ENCODE results near the gene PRMT1. TPM values are rescaled to one million over a fixed set of nuclear protein-coding genes. Genes with fewer than 3 reads are reported as not detected.

Gene PRMT1
- total and polyA plus RNA-seq, 2 of the 13 experiments (the other 11 are each of a cell fraction or from before 2014, with no cell fraction given): 324 to 374 TPM

DNA sequence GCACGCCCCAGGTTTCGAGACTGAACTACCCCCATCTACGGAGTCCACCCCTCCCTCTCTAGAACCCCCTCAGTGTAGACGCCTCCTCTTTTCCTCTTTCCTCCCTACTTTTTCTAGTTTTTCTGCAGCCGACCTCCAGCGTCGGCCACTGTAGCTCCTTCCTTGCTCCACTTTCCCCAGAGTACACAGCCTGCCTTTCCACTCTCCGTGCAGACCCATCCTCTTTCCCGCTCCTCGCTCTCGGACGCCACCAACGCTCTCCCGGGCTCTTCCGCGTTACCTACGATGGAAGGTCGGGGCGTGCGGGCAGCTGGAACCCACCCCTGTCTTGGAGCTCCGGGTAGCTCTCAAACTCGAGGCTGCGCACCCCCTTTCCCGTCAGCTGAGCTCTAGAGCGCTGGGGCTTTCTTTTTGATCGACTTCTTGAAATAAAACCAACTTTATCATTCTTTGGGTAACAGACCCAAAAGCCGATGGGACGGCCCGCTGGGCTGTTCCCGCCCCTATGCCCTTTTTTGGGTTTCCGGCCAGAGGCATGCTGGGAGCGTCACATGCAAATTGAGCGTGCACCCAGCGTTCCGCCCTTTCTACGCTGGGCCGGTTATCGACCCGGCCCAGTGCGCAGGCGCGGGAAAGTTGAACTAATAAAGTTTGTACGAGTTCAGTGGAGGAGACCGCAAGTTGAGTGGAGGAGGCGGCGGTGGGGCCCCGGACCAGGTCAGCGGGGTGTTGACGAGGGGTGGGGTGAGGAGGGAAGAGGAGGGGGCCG, 11.5 kb upstream of the PRMT1 start, which contains the start of the genes BCL2L12 and IRF3 (continued):
- TF ChIP-seq ZBTB4 (CRISPR knock-in tag; IDR thresholded peaks at IDR 0.05; ENCODE audit: borderline replicate concordance) (no peak), ZNF484 (CRISPR knock-in tag; IDR thresholded peaks at IDR 0.05; ENCODE audit: borderline replicate concordance, low read depth) (no peak), ZBTB8A (CRISPR knock-in tag; IDR thresholded peaks at IDR 0.05; ENCODE audit: borderline replicate concordance, low read depth) (peak; percentile 47; the same call in 1 of the 2 replicates), SALL2 (CRISPR knock-in tag; IDR thresholded peaks at IDR 0.05) (no peak; the same call in 1 of the 2 replicates), DR1 (CRISPR knock-in tag; IDR thresholded peaks at IDR 0.05) (no peak; the same call in 1 of the 2 replicates), THAP11 (CRISPR knock-in tag; IDR thresholded peaks at IDR 0.05) (peak; percentile 91), ERF (CRISPR knock-in tag; IDR thresholded peaks at IDR 0.05) (peak; percentile 34; the same call in 1 of the 2 replicates), CC2D1A (CRISPR knock-in tag; IDR thresholded peaks at IDR 0.05) (no peak), ATM (IDR thresholded peaks at IDR 0.05; ENCODE audit: borderline replicate concordance) (no peak), TBX3 (IDR thresholded peaks at IDR 0.05; ENCODE audit: borderline replicate concordance) (no peak), ATRX (CRISPR knock-in tag; IDR thresholded peaks at IDR 0.05; ENCODE audit: borderline replicate concordance) (no peak), HNRNPH1 (optimal IDR thresholded peaks at IDR 0.05; ENCODE audit: low read depth, low read length) (no peak)
- TF ChIP-seq, protein P1, sequence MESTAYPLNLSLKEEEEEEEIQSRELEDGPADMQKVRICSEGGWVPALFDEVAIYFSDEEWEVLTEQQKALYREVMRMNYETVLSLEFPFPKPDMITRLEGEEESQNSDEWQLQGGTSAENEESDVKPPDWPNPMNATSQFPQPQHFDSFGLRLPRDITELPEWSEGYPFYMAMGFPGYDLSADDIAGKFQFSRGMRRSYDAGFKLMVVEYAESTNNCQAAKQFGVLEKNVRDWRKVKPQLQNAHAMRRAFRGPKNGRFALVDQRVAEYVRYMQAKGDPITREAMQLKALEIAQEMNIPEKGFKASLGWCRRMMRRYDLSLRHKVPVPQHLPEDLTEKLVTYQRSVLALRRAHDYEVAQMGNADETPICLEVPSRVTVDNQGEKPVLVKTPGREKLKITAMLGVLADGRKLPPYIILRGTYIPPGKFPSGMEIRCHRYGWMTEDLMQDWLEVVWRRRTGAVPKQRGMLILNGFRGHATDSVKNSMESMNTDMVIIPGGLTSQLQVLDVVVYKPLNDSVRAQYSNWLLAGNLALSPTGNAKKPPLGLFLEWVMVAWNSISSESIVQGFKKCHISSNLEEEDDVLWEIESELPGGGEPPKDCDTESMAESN (CRISPR knock-in tag; conservative IDR thresholded peaks at IDR 0.05): no peak; the same call in 1 of the 2 replicates
- TF ChIP-seq, protein P2, sequence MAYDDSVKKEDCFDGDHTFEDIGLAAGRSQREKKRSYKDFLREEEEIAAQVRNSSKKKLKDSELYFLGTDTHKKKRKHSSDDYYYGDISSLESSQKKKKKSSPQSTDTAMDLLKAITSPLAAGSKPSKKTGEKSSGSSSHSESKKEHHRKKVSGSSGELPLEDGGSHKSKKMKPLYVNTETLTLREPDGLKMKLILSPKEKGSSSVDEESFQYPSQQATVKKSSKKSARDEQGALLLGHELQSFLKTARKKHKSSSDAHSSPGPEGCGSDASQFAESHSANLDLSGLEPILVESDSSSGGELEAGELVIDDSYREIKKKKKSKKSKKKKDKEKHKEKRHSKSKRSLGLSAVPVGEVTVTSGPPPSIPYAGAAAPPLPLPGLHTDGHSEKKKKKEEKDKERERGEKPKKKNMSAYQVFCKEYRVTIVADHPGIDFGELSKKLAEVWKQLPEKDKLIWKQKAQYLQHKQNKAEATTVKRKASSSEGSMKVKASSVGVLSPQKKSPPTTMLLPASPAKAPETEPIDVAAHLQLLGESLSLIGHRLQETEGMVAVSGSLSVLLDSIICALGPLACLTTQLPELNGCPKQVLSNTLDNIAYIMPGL (CRISPR knock-in tag; IDR thresholded peaks at IDR 0.05; ENCODE audit: borderline replicate concordance in 1 of 2, low read depth in 1 of 2): peak; percentile 56 to 60; a peak in 2 of 4 replicates
- TF ChIP-seq, protein P3, sequence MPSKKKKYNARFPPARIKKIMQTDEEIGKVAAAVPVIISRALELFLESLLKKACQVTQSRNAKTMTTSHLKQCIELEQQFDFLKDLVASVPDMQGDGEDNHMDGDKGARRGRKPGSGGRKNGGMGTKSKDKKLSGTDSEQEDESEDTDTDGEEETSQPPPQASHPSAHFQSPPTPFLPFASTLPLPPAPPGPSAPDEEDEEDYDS (CRISPR knock-in tag; IDR thresholded peaks at IDR 0.05): peak; percentile 45; the same call in 1 of the 2 replicates
- TF ChIP-seq, protein P4, sequence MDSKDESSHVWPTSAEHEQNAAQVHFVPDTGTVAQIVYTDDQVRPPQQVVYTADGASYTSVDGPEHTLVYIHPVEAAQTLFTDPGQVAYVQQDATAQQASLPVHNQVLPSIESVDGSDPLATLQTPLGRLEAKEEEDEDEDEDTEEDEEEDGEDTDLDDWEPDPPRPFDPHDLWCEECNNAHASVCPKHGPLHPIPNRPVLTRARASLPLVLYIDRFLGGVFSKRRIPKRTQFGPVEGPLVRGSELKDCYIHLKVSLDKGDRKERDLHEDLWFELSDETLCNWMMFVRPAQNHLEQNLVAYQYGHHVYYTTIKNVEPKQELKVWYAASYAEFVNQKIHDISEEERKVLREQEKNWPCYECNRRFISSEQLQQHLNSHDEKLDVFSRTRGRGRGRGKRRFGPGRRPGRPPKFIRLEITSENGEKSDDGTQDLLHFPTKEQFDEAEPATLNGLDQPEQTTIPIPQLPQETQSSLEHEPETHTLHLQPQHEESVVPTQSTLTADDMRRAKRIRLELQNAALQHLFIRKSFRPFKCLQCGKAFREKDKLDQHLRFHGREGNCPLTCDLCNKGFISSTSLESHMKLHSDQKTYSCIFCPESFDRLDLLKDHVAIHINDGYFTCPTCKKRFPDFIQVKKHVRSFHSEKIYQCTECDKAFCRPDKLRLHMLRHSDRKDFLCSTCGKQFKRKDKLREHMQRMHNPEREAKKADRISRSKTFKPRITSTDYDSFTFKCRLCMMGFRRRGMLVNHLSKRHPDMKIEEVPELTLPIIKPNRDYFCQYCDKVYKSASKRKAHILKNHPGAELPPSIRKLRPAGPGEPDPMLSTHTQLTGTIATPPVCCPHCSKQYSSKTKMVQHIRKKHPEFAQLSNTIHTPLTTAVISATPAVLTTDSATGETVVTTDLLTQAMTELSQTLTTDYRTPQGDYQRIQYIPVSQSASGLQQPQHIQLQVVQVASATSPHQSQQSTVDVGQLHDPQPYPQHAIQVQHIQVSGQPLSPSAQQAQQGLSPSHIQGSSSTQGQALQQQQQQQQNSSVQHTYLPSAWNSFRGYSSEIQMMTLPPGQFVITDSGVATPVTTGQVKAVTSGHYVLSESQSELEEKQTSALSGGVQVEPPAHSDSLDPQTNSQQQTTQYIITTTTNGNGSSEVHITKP (CRISPR knock-in tag; IDR thresholded peaks at IDR 0.05; ENCODE audit: low read depth): peak; percentile 86

All from HepG2 (cell line).